Common myeloid progenitor, CD34-positive (primary cell): ENCODE measurements around the gene RGS18.

Source experiments
- CTCF ChIA-PET: fragments of 350-600 bp; sonication (Branson Sonifier 250); formaldehyde crosslinking; loops from one replicate; lab custom pipeline; 2021; ENCODE audit warnings: antibody characterized with exemption; lab: Charles Lee
- POLR2A ChIA-PET: fragments of 350-600 bp; sonication (Branson Sonifier 250); formaldehyde crosslinking; loops from one replicate; lab custom pipeline; 2021; ENCODE audit warnings: antibody characterized with exemption; lab: Charles Lee
- DNase-seq, 3 donors: peaks; one replicate each; pipeline versions ENCODE4 v3.0.0 to v3.0.0-alpha.2; 2013
- H3K27ac ChIP-seq, 2 experiments: 1 replicate in 1 of 2; 2 replicates in 1 of 2; pipeline ENCODE4 v1.7.0; 2013; ENCODE audit warnings: inconsistent platforms in 2 of 2, low read length in 2 of 2, mild to moderate bottlenecking in 2 of 2, low read depth in 1 of 2, moderate library complexity in 1 of 2; ENCODE audit not compliant: severe bottlenecking in 2 of 2, insufficient read depth in 1 of 2, poor library complexity in 1 of 2
- H3K27me3 ChIP-seq, 5 experiments: replicated peaks in 2 of 5; 1 replicate in 3 of 5; 2 replicates in 2 of 5; pipeline versions ENCODE4 v1.6.1 to v1.7.0; 2013; ENCODE audit warnings: low read length in 4 of 5, mild to moderate bottlenecking in 2 of 5, moderate library complexity in 2 of 5, inconsistent platforms in 1 of 5; ENCODE audit not compliant: insufficient read depth in 5 of 5, control insufficient read depth in 4 of 5
- H3K36me3 ChIP-seq, 4 experiments: 1 replicate in 2 of 4; 2 replicates in 2 of 4; pipeline versions ENCODE4 v1.6.1 to v1.7.0; 2013; ENCODE audit warnings: low read length in 3 of 4, control low read depth in 1 of 4, mild to moderate bottlenecking in 1 of 4; ENCODE audit not compliant: control insufficient read depth in 4 of 4, insufficient read depth in 4 of 4
- H3K4me1 ChIP-seq, 4 experiments: 1 replicate in 3 of 4; 2 replicates in 1 of 4; pipeline versions ENCODE4 v1.6.1 to v1.7.1; 2013; ENCODE audit warnings: low read length in 3 of 4, mild to moderate bottlenecking in 3 of 4, control low read depth in 1 of 4, inconsistent platforms in 1 of 4, moderate library complexity in 1 of 4; ENCODE audit not compliant: control insufficient read depth in 4 of 4, insufficient read depth in 4 of 4; ENCODE audit errors: control extremely low read depth in 1 of 4
- H3K4me3 ChIP-seq, 7 experiments: 1 replicate in 4 of 7; 2 replicates in 3 of 7; pipeline versions ENCODE4 v1.5.1 to v1.7.0; 2013; ENCODE audit warnings: mild to moderate bottlenecking in 7 of 7, low read length in 6 of 7, moderate library complexity in 6 of 7, inconsistent platforms in 2 of 7, low read depth in 2 of 7, control low read depth in 1 of 7; ENCODE audit not compliant: insufficient read depth in 4 of 7, control insufficient read depth in 1 of 7; ENCODE audit errors: extremely low read depth in 1 of 7
- H3K9me3 ChIP-seq, 5 experiments: 1 replicate in 4 of 5; 2 replicates in 1 of 5; pipeline versions ENCODE4 v1.6.1 to v1.7.1; 2013; ENCODE audit warnings: low read length in 4 of 5, mild to moderate bottlenecking in 2 of 5, inconsistent platforms in 1 of 5, low read depth in 1 of 5, moderate library complexity in 1 of 5; ENCODE audit not compliant: control insufficient read depth in 4 of 5, insufficient read depth in 2 of 5; ENCODE audit errors: control extremely low read depth in 1 of 5

Gene RGS18

DNA sequence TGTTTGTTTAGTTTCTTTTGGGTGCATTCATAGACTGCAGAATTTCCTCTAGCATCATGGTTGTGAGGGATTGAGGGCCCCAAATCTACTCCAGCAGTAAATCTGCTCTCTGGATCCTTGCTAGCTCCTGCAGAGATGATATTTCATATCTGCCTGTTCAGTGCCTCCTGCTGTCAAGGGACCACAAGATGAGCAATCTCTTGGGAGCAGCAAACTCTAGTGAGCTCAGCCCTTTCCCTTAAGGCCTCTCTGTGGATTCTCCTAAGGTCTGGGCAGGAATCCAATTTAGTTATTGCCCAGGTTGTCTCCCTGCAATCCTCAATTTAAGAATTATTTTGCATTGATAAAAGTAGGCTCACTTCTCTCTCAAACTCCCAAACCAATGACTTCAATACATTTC lies 76.9 kb downstream of the RGS18 start:
- H3K4me1 ChIP-seq, result no peaks in the 10 kb centered on the region
- no peak overlapping the region for H3K4me3 ChIP-seq
- DNase-seq, result no peak
- H3K27me3 ChIP-seq, result no peaks in the 10 kb centered on the region
- no peak overlapping the region for H3K27ac ChIP-seq
- H3K36me3 ChIP-seq, result no peaks in the 10 kb centered on the region
- POLR2A ChIA-PET, result no interaction called here
- CTCF ChIA-PET, result interaction anchor here (0.7 kb wide), 1 partner anchor 824 kb away, joined by 3 read pairs; the partner anchor contains the start of gene UCHL5
- H3K9me3 ChIP-seq, result peaks cover 0 to 2% (median 0%) of the 10 kb centered on the region in 5 experiments
